OCI-LY1 (cell line): Measurements from ENCODE around the gene PCDHAC1.

Experiments
- H2AFZ ChIP-seq: fragments of 200-600 bp; sonication (generic), shearing (Covaris generic); 2 replicates; pipeline ENCODE4 v1.6.0; 2014; ENCODE audit warnings: antibody characterized with exemption, mild to moderate bottlenecking, low read length
- H3F3A ChIP-seq: fragments of 200-600 bp; sonication (generic), shearing (Covaris generic); 2 replicates; pipeline ENCODE4 v1.6.0; 2014; ENCODE audit warnings: mild to moderate bottlenecking, antibody characterized with exemption, low read length, moderate library complexity; ENCODE audit not compliant: insufficient read depth
- H3K27ac ChIP-seq: fragments of 200-600 bp; sonication (generic); 2 replicates; pipeline ENCODE4 v1.5.1; 2014; ENCODE audit warnings: low read length, mixed run types, mild to moderate bottlenecking, low read depth; ENCODE audit not compliant: poor library complexity, severe bottlenecking
- H3K27me3 ChIP-seq: fragments of 200-600 bp; sonication (generic); 2 replicates; pipeline ENCODE4 v1.6.0; 2014; ENCODE audit warnings: antibody characterized with exemption, mild to moderate bottlenecking, low read length, moderate library complexity; ENCODE audit not compliant: insufficient read depth
- H3K36me3 ChIP-seq: fragments of 200-600 bp; sonication (generic); 2 replicates; pipeline ENCODE4 v1.6.1; 2014; ENCODE audit warnings: mild to moderate bottlenecking, antibody characterized with exemption, low read length, moderate library complexity, mixed read lengths; ENCODE audit not compliant: insufficient read depth
- H3K4me1 ChIP-seq: fragments of 200-600 bp; sonication (generic); 2 replicates; pipeline ENCODE4 v1.5.1; 2014; ENCODE audit warnings: mild to moderate bottlenecking, low read length, moderate library complexity; ENCODE audit not compliant: insufficient read depth, severe bottlenecking
- H3K4me2 ChIP-seq: fragments of 200-600 bp; sonication (generic), shearing (Covaris generic); 2 replicates; pipeline ENCODE4 v1.6.1; 2014; ENCODE audit warnings: low read length
- H3K4me3 ChIP-seq: fragments of 200-600 bp; sonication (generic); 2 replicates; pipeline ENCODE4 v1.5.1; 2014; ENCODE audit warnings: low read length, low read depth, mild to moderate bottlenecking, mixed read lengths; ENCODE audit not compliant: poor library complexity, severe bottlenecking
- H3K79me2 ChIP-seq: fragments of 200-600 bp; shearing (Covaris generic); 2 replicates; pipeline ENCODE4 v1.6.1; 2016; ENCODE audit warnings: mixed run types, low read length, mixed read lengths; ENCODE audit not compliant: insufficient read depth
- H3K9ac ChIP-seq: fragments of 200-600 bp; sonication (generic), shearing (Covaris generic); 2 replicates; pipeline ENCODE4 v1.6.1; 2014; ENCODE audit warnings: mild to moderate bottlenecking, low read length, mixed read lengths
- H3K9me2 ChIP-seq: fragments of 200-600 bp; sonication (generic), shearing (Covaris generic); 2 replicates; pipeline ENCODE4 v1.6.1; 2014; ENCODE audit warnings: low read depth, mild to moderate bottlenecking, low read length, mixed read lengths
- H3K9me3 ChIP-seq: fragments of 200-600 bp; shearing (Covaris generic); 2 replicates; pipeline ENCODE4 v1.6.1; 2014; ENCODE audit warnings: low read length, mixed read lengths
- H4K20me1 ChIP-seq: fragments of 200-600 bp; sonication (generic), shearing (Covaris generic); 2 replicates; pipeline ENCODE4 v1.6.0; 2016; ENCODE audit warnings: mild to moderate bottlenecking, low read length; ENCODE audit not compliant: insufficient read depth
- CTCF ChIP-seq: fragments of 200-600 bp; sonication (generic), shearing (Covaris generic); IDR thresholded peaks from 2 replicates; pipeline ENCODE4 v1.5.1; 2017; ENCODE audit warnings: mild to moderate bottlenecking, antibody characterized with exemption, low read length, moderate library complexity, mixed read lengths
- EZH2 ChIP-seq: fragments of 200-600 bp; sonication (generic), shearing (Covaris generic); IDR thresholded peaks from 2 replicates; pipeline ENCODE4 v1.8.0; 2017; ENCODE audit warnings: borderline replicate concordance, mixed run types, mild to moderate bottlenecking, antibody characterized with exemption, low read length, moderate library complexity, mixed read lengths

Gene PCDHAC1

GRCh38 chr5:140926443-140927227, 536 bp downstream of the PCDHAC1 start:
- Histone ChIP-seq H4K20me1 (no peaks in the 10 kb centered on the region), H2AFZ (no peak overlapping the region), H3K36me3 (no peaks in the 10 kb centered on the region), H3K27ac (no peak overlapping the region), H3K9me3 (no peaks in the 10 kb centered on the region), H3K9me2 (no peaks in the 10 kb centered on the region), H3K9ac (no peak overlapping the region), H3K4me2 (no peak overlapping the region), H3K4me3 (no peak overlapping the region), H3K27me3 (no peaks in the 10 kb centered on the region), H3K4me1 (no peaks in the 10 kb centered on the region), H3K79me2 (no peaks in the 10 kb centered on the region), H3F3A (no peaks in the 10 kb centered on the region)
- no peak for TF ChIP-seq EZH2
- TF ChIP-seq CTCF: no peak

- no peaks in the 10 kb centered on the region for H3K27me3 ChIP-seq
- H3K4me2 ChIP-seq: no peak overlapping the region
These were observed 1.1 kb downstream of the PCDHAC1 start for GRCh38 chr5:140927228-140927573.

GRCh38 chr5:140934964-140935606, 9.0 kb downstream of the PCDHAC1 start:
- H3F3A ChIP-seq: no peaks in the 10 kb centered on the region
- H3K4me3 ChIP-seq: no peak overlapping the region
- no peaks in the 10 kb centered on the region for H3K27me3 ChIP-seq
- H2AFZ ChIP-seq: no peak overlapping the region
- H3K36me3 ChIP-seq: no peaks in the 10 kb centered on the region
- TF ChIP-seq EZH2 (no peak), CTCF (no peak)
- H3K79me2 ChIP-seq: no peaks in the 10 kb centered on the region
- H3K4me2 ChIP-seq: no peak overlapping the region
- no peak overlapping the region for H3K9ac ChIP-seq
- no peaks in the 10 kb centered on the region for H3K9me2 ChIP-seq
- H3K4me1 ChIP-seq: no peaks in the 10 kb centered on the region
- H3K27ac ChIP-seq: no peak overlapping the region
- no peaks in the 10 kb centered on the region for H4K20me1 ChIP-seq
- H3K9me3 ChIP-seq: no peaks in the 10 kb centered on the region

More at GRCh38 chr5:140927228-140927573, 1.1 kb downstream of the PCDHAC1 start:
- Histone ChIP-seq H3K36me3 (no peaks in the 10 kb centered on the region), H4K20me1 (no peaks in the 10 kb centered on the region), H3K9me2 (no peaks in the 10 kb centered on the region), H3K9ac (no peak overlapping the region), H3K79me2 (no peaks in the 10 kb centered on the region), H3F3A (no peaks in the 10 kb centered on the region), H3K27ac (no peak overlapping the region), H3K9me3 (no peaks in the 10 kb centered on the region), H2AFZ (no peak overlapping the region), H3K4me1 (no peaks in the 10 kb centered on the region), H3K4me3 (no peak overlapping the region)
- TF ChIP-seq CTCF (no peak), EZH2 (no peak)
